ENCODE measurements around the gene HIVEP2. TPM values are rescaled to one million over a fixed set of nuclear protein-coding genes. Genes with fewer than 3 reads are reported as not detected.

Gene HIVEP2
- total and polyA plus RNA-seq, 10 donors: 2.5 to 41.3 (median 30.3) TPM

GRCh38 chr6:142893088-142893487 lies 51.9 kb downstream of the HIVEP2 start:
- H3K27me3 ChIP-seq (replicated peaks in 1 of 7): no peaks in the 10 kb centered on the region
- intact Hi-C loops (cut with DNase I; ENCODE audit: low total_unique reads): no loop called here
- no peak for DNase-seq
- 78 to 93% (median 84%) methylated on average over 4 of the region's 4 CpGs for WGBS, 5 donors
- TF ChIP-seq POLR2A (IDR thresholded peaks at IDR 0.05): no peak
- no peak for TF ChIP-seq POLR2AphosphoS5 (IDR thresholded peaks at IDR 0.05)
- TF ChIP-seq CTCF (IDR thresholded peaks at IDR 0.05 in 8 of 11, conservative IDR thresholded peaks at IDR 0.05 in 3 of 11): no peak
- no peaks in the 10 kb centered on the region for H3K9me3 ChIP-seq
- no peak overlapping the region for H3K27ac ChIP-seq
- H3K4me3 ChIP-seq: no peak overlapping the region
- H3K36me3 ChIP-seq: no peaks in the 10 kb centered on the region
- H3K4me1 ChIP-seq: peaks cover 0 to 57% (median 2%) of the 10 kb centered on the region in 6 donors

GRCh38 chr6:142892254-142893021 lies 52.5 kb downstream of the HIVEP2 start:
- no peaks in the 10 kb centered on the region for H3K9me3 ChIP-seq
- no peaks in the 10 kb centered on the region for H3K27me3 ChIP-seq (replicated peaks in 1 of 7)
- no peak overlapping the region for H3K4me3 ChIP-seq
- 94 to 98% (median 97%) methylated on average over 10 of the region's 10 CpGs for WGBS, 5 donors
- no peaks in the 10 kb centered on the region for H3K36me3 ChIP-seq
- intact Hi-C loops (cut with DNase I; ENCODE audit: low total_unique reads): no loop called here
- no peak overlapping the region for H3K27ac ChIP-seq
- no peak for DNase-seq
- TF ChIP-seq CTCF (IDR thresholded peaks at IDR 0.05 in 8 of 11, conservative IDR thresholded peaks at IDR 0.05 in 3 of 11) (no peak), POLR2AphosphoS5 (IDR thresholded peaks at IDR 0.05) (no peak), POLR2A (IDR thresholded peaks at IDR 0.05) (no peak)
- peaks cover 0 to 55% (median 4%) of the 10 kb centered on the region in 6 donors for H3K4me1 ChIP-seq

GRCh38 chr6:142891454-142891853 lies 53.5 kb downstream of the HIVEP2 start:
- Histone ChIP-seq H3K27ac (no peak overlapping the region), H3K9me3 (no peaks in the 10 kb centered on the region), H3K4me1 (peaks cover 6 to 62% (median 14%) of the 10 kb centered on the region in 6 donors), H3K4me3 (no peak overlapping the region), H3K36me3 (no peaks in the 10 kb centered on the region), H3K27me3 (replicated peaks in 1 of 7) (no peaks in the 10 kb centered on the region)
- WGBS, 5 donors: 91 to 96% (median 96%) methylated on average over 5 of the region's 5 CpGs
- TF ChIP-seq POLR2AphosphoS5 (IDR thresholded peaks at IDR 0.05) (no peak), POLR2A (IDR thresholded peaks at IDR 0.05) (no peak), CTCF (IDR thresholded peaks at IDR 0.05 in 8 of 11, conservative IDR thresholded peaks at IDR 0.05 in 3 of 11) (no peak)
- no peak for DNase-seq
- intact Hi-C loops (cut with DNase I; ENCODE audit: low total_unique reads): no loop called here

- no peak for TF ChIP-seq POLR2AphosphoS5 (IDR thresholded peaks at IDR 0.05)
- Histone ChIP-seq H3K27me3 (replicated peaks in 1 of 7) (no peaks in the 10 kb centered on the region), H3K9me3 (no peaks in the 10 kb centered on the region), H3K4me3 (no peak overlapping the region), H3K4me1 (peaks cover 20 to 85% (median 40%) of the 10 kb centered on the region in 6 donors), H3K36me3 (no peaks in the 10 kb centered on the region), H3K27ac (no peak overlapping the region)
- WGBS, 5 donors: 91 to 100% (median 95%) methylated on average over 1 of the region's 1 CpG
- no peak for DNase-seq
- intact Hi-C loops (cut with DNase I; ENCODE audit: low total_unique reads): no loop called here
These were observed 56.5 kb downstream of the HIVEP2 start for GRCh38 chr6:142888456-142888855.
